HEK293 (cell line): Measurements from ENCODE around the gene KCNJ2.

ENCODE experiments used
- CTCF ChIA-PET: fragments of 350-600 bp; formaldehyde crosslinking; extraction: SDS; loops from one replicate; lab custom pipeline; 2021; ENCODE audit warnings: antibody characterized with exemption; lab: Yijun Ruan, JAX
- POLR2A ChIA-PET: fragments of 300-600 bp; formaldehyde crosslinking; extraction: SDS; loops from one replicate; lab custom pipeline; 2020; ENCODE audit warnings: antibody characterized with exemption, inconsistent platforms; lab: Yijun Ruan, JAX
- H3K27ac ChIP-seq: fragments of 200-500 bp; sonication (Bioruptor generic); 2 replicates; pipeline ENCODE4 v1.5.1; 2014; ENCODE audit warnings: low read depth, low read length, control low read depth, inconsistent platforms; ENCODE audit errors: extremely low read depth
- H3K36me3 ChIP-seq, 2 experiments: fragments of 200-500 bp in 1 of 2; sonication (Bioruptor generic) in 1 of 2; 1 replicate in 1 of 2; 2 replicates in 1 of 2; pipeline ENCODE4 v1.5.1; 2014 to 2017; ENCODE audit warnings: inconsistent platforms in 2 of 2, low read length in 2 of 2; ENCODE audit not compliant: control insufficient read depth in 2 of 2, insufficient read depth in 1 of 2
- H3K4me1 ChIP-seq: fragments of 200-500 bp; sonication (Bioruptor generic); 2 replicates; pipeline ENCODE4 v1.5.1; 2014; ENCODE audit warnings: mild to moderate bottlenecking, low read length, inconsistent platforms; ENCODE audit not compliant: control insufficient read depth, insufficient read depth
- H3K4me3 ChIP-seq: 2 replicates; pipeline ENCODE4 v1.5.1; 2011; ENCODE audit warnings: low read depth, mild to moderate bottlenecking, control low read depth, low read length, moderate library complexity
- H3K9me3 ChIP-seq: fragments of 200-500 bp; sonication (Bioruptor generic); 2 replicates; pipeline ENCODE4 v1.5.1; 2014; ENCODE audit warnings: low read depth, low read length, inconsistent platforms; ENCODE audit not compliant: control insufficient read depth, insufficient read depth
- CTCF ChIP-seq: fragments of 450-650 bp; formaldehyde crosslinking; IDR thresholded peaks from 2 replicates; pipeline ENCODE4 v1.5.1; 2016; ENCODE audit warnings: missing biosample characterization, missing genetic modification characterization
- HIC1 ChIP-seq: fragments of 450-650 bp; formaldehyde crosslinking; IDR thresholded peaks from 2 replicates; pipeline ENCODE4 v1.5.1; 2016; ENCODE audit warnings: missing biosample characterization, missing genetic modification characterization
- KLF8 ChIP-seq: fragments of 450-650 bp; formaldehyde crosslinking; IDR thresholded peaks from 2 replicates; pipeline ENCODE4 v1.5.1; 2016; ENCODE audit warnings: missing biosample characterization, missing genetic modification characterization
- TCF7L2 ChIP-seq: IDR thresholded peaks from 2 replicates; pipeline ENCODE4 v1.6.1; 2011; ENCODE audit warnings: low read depth, mild to moderate bottlenecking, inconsistent platforms, low read length, moderate library complexity, borderline replicate concordance
- ZBTB7A ChIP-seq: fragments of 450-650 bp; formaldehyde crosslinking; IDR thresholded peaks from 2 replicates; pipeline ENCODE4 v1.5.1; 2016; ENCODE audit warnings: low read depth, missing biosample characterization, missing genetic modification characterization
- ZFP37 ChIP-seq: fragments of 450-650 bp; formaldehyde crosslinking; IDR thresholded peaks from 2 replicates; pipeline ENCODE4 v1.5.1; 2016; ENCODE audit warnings: missing biosample characterization, missing genetic modification characterization
- ZNF121 ChIP-seq: fragments of 450-650 bp; formaldehyde crosslinking; IDR thresholded peaks from 2 replicates; pipeline ENCODE4 v1.5.1; 2016; ENCODE audit warnings: missing biosample characterization, missing genetic modification characterization
- ZNF148 ChIP-seq: fragments of 450-650 bp; formaldehyde crosslinking; IDR thresholded peaks from 2 replicates; pipeline ENCODE4 v1.5.0; 2017; ENCODE audit warnings: missing biosample characterization, missing genetic modification characterization, borderline replicate concordance
- ZNF18 ChIP-seq: fragments of 450-650 bp; formaldehyde crosslinking; IDR thresholded peaks from 2 replicates; pipeline ENCODE4 v1.5.1; 2016; ENCODE audit warnings: missing biosample characterization, missing genetic modification characterization
- ZNF23 ChIP-seq: fragments of 450-650 bp; formaldehyde crosslinking; IDR thresholded peaks from 2 replicates; pipeline ENCODE4 v1.5.1; 2016; ENCODE audit warnings: missing biosample characterization, missing genetic modification characterization, borderline replicate concordance
- ZNF239 ChIP-seq: fragments of 450-650 bp; formaldehyde crosslinking; IDR thresholded peaks from 2 replicates; pipeline ENCODE4 v1.5.1; 2016; ENCODE audit warnings: missing biosample characterization, missing genetic modification characterization
- ZNF26 ChIP-seq: fragments of 450-650 bp; formaldehyde crosslinking; IDR thresholded peaks from 2 replicates; pipeline ENCODE4 v1.5.1; 2016; ENCODE audit warnings: missing biosample characterization, missing genetic modification characterization
- ZNF274 ChIP-seq, 2 experiments: fragments of 200-500 bp in 1 of 2; fragments of 450-650 bp in 1 of 2; sonication (Bioruptor generic) in 1 of 2; formaldehyde crosslinking in 1 of 2; IDR thresholded peaks; 2 replicates each; pipeline versions ENCODE4 v1.5.1 to v1.6.1; 2014 to 2016; ENCODE audit warnings: borderline replicate concordance in 1 of 2, inconsistent platforms in 1 of 2, low read length in 1 of 2, missing biosample characterization in 1 of 2, missing genetic modification characterization in 1 of 2
- ZNF280D ChIP-seq: fragments of 450-650 bp; formaldehyde crosslinking; IDR thresholded peaks from 2 replicates; pipeline ENCODE4 v1.5.1; 2016; ENCODE audit warnings: missing biosample characterization, missing genetic modification characterization
- ZNF335 ChIP-seq: fragments of 450-650 bp; formaldehyde crosslinking; conservative IDR thresholded peaks from 2 replicates; pipeline ENCODE4 v1.5.1; 2016; ENCODE audit warnings: missing biosample characterization, missing genetic modification characterization
- ZNF350 ChIP-seq: fragments of 450-650 bp; formaldehyde crosslinking; IDR thresholded peaks from 2 replicates; pipeline ENCODE4 v1.5.0; 2017; ENCODE audit warnings: missing biosample characterization, mild to moderate bottlenecking, missing genetic modification characterization
- ZNF362 ChIP-seq: fragments of 450-650 bp; formaldehyde crosslinking; IDR thresholded peaks from 2 replicates; pipeline ENCODE4 v1.5.1; 2016; ENCODE audit warnings: missing biosample characterization, missing genetic modification characterization
- ZNF366 ChIP-seq: fragments of 450-650 bp; formaldehyde crosslinking; conservative IDR thresholded peaks from 2 replicates; pipeline ENCODE4 v1.5.1; 2016; ENCODE audit warnings: missing biosample characterization, missing genetic modification characterization
- ZNF514 ChIP-seq: fragments of 450-650 bp; formaldehyde crosslinking; IDR thresholded peaks from 2 replicates; pipeline ENCODE4 v1.5.1; 2016; ENCODE audit warnings: missing biosample characterization, missing genetic modification characterization
- ZNF561 ChIP-seq: fragments of 450-650 bp; IDR thresholded peaks from 2 replicates; pipeline ENCODE4 v1.5.1; 2018; ENCODE audit warnings: missing biosample characterization, missing genetic modification characterization, borderline replicate concordance
- ZNF621 ChIP-seq: fragments of 450-650 bp; formaldehyde crosslinking; IDR thresholded peaks from 2 replicates; pipeline ENCODE4 v1.5.1; 2017; ENCODE audit warnings: missing biosample characterization, missing genetic modification characterization
- ZNF654 ChIP-seq: fragments of 450-650 bp; formaldehyde crosslinking; IDR thresholded peaks from 2 replicates; pipeline ENCODE4 v1.5.1; 2016; ENCODE audit warnings: low read depth, missing biosample characterization, missing genetic modification characterization
- ZSCAN30 ChIP-seq: fragments of 450-650 bp; IDR thresholded peaks from 2 replicates; pipeline ENCODE4 v1.5.1; 2018; ENCODE audit warnings: missing biosample characterization, mild to moderate bottlenecking, missing genetic modification characterization, moderate library complexity

The KCNJ2 gene

GRCh38 chr17:70144260-70144846 is 25.0 kb upstream of the KCNJ2 start:
- H3K9me3 ChIP-seq = no peaks in the 10 kb centered on the region
- H3K4me1 ChIP-seq = no peaks in the 10 kb centered on the region
- no peaks in the 10 kb centered on the region for H3K36me3 ChIP-seq
- no peak overlapping the region for H3K27ac ChIP-seq
- ChIA-PET POLR2A (no interaction called here), CTCF (interaction anchor here (0.5 to 1.8 kb wide), 21 partner anchors 13 to 1394 kb away, joined by 3 to 18 read pairs (median 3); no protein-coding TSS in a partner anchor)
- H3K4me3 ChIP-seq = no peak overlapping the region
- TF ChIP-seq ZNF26 = no peak
- TF ChIP-seq ZNF654 (tag by site-specific recombination) = peak; percentile 54
- no peak for TF ChIP-seq KLF8 (tag by site-specific recombination)
- no peak for TF ChIP-seq ZNF121 (tag by site-specific recombination)
- no peak for TF ChIP-seq ZNF148 (tag by site-specific recombination)
- no peak for TF ChIP-seq ZNF23 (tag by site-specific recombination)
- no peak for TF ChIP-seq ZNF239 (tag by site-specific recombination)
- TF ChIP-seq ZNF366 = no peak
- no peak for TF ChIP-seq ZNF621 (tag by site-specific recombination)
- no peak for TF ChIP-seq ZNF362
- TF ChIP-seq ZNF18 = no peak
- TF ChIP-seq ZNF280D (tag by site-specific recombination) = no peak
- TF ChIP-seq ZNF274 (IDR thresholded peaks at IDR 0.05; ENCODE audit: low read length) = no peak
- no peak for TF ChIP-seq ZNF274 (tag by site-specific recombination; IDR thresholded peaks at IDR 0.05; ENCODE audit: borderline replicate concordance)
- TF ChIP-seq ZNF561 (tag by site-specific recombination) = no peak
- TF ChIP-seq ZBTB7A (tag by site-specific recombination) = no peak
- TF ChIP-seq ZSCAN30 (tag by site-specific recombination) = no peak
- TF ChIP-seq ZFP37 (tag by site-specific recombination) = no peak
- TF ChIP-seq TCF7L2 = no peak
- no peak for TF ChIP-seq ZNF350
- no peak for TF ChIP-seq HIC1 (tag by site-specific recombination)
- TF ChIP-seq ZNF514 (tag by site-specific recombination) = no peak
- peak; percentile 23; the same call in 1 of the 2 replicates for TF ChIP-seq CTCF (tag by site-specific recombination)
- no peak for TF ChIP-seq ZNF335 (tag by site-specific recombination)
